ENCODE results near the gene PEMT.

DNA sequence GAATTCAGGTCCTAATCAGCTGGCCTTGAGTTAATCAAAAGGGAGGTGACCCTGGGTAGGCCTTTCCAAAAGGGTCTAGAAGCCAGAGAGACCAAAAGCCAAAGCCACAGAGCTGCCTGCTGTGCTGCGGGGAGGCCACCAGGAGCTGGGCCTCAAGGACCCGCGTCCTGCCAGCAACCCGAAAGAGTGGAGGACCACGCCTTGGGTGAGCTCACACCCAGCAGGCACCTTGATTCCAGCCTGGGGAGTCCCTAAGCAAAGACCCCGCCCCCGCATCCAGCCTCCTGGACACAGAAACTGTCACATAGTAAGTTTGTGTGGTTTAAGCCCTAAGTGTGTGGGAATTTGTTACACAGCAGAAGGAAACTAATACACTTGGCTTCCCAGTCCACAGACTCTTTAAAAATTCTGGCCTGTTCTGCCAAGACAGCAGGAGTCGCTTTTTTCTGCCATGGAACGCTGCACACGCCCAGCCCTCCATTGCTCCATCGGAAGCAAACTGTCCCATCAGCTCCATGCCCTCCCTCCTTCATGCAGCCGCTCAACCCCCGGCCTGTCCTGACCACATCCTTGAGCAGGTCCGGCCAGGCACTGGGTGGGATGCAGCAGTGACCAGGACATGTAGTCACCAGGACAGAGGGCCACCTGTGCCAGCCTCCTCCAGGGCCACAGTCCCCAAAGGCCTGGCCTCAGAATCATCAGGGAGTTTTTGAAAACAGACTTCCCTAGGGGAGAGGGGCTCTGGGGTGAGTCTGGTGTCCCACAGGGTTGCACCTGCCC lies 74.4 kb downstream of the PEMT start:
- TF ChIP-seq CTCF (IDR thresholded peaks at IDR 0.05; ENCODE audit: control extremely low read depth in 1 of 3, insufficient read depth in 1 of 3, low read depth in 1 of 3, low read length in 3 of 3) (no peak), TCF12 (IDR thresholded peaks at IDR 0.05; ENCODE audit: low read depth, low read length) (no peak), POLR2AphosphoS5 (IDR thresholded peaks at IDR 0.05; ENCODE audit: low read depth, low read length) (no peak), POLR2A (IDR thresholded peaks at IDR 0.05; ENCODE audit: control extremely low read depth in 1 of 2, low read depth in 2 of 2, low read length in 2 of 2) (no peak), ZNF274 (IDR thresholded peaks at IDR 0.05; ENCODE audit: borderline replicate concordance, extremely low read depth, low read length) (no peak), SAP30 (IDR thresholded peaks at IDR 0.05; ENCODE audit: insufficient read depth, insufficient replicate concordance, low read length) (no peak), RAD21 (IDR thresholded peaks at IDR 0.05 in 1 of 2, conservative IDR thresholded peaks at IDR 0.05 in 1 of 2; ENCODE audit: low read depth in 2 of 2, low read length in 2 of 2) (no peak), JUN (IDR thresholded peaks at IDR 0.05; ENCODE audit: low read depth, low read length) (no peak), KDM5A (IDR thresholded peaks at IDR 0.05; ENCODE audit: low read length) (no peak), JUND (IDR thresholded peaks at IDR 0.05; ENCODE audit: low read length) (no peak)
- TF ChIP-seq, protein P1, sequence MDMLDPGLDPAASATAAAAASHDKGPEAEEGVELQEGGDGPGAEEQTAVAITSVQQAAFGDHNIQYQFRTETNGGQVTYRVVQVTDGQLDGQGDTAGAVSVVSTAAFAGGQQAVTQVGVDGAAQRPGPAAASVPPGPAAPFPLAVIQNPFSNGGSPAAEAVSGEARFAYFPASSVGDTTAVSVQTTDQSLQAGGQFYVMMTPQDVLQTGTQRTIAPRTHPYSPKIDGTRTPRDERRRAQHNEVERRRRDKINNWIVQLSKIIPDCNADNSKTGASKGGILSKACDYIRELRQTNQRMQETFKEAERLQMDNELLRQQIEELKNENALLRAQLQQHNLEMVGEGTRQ (IDR thresholded peaks at IDR 0.05; ENCODE audit: low read length), result no peak

Measured in H1 (cell line).